ENCODE results near the gene TMEM114. TPM values are rescaled to one million over a fixed set of nuclear protein-coding genes. Genes with fewer than 3 reads are reported as not detected.

Gene TMEM114
- total RNA-seq, 2 donors from 2014 or later: not detected

DNA sequence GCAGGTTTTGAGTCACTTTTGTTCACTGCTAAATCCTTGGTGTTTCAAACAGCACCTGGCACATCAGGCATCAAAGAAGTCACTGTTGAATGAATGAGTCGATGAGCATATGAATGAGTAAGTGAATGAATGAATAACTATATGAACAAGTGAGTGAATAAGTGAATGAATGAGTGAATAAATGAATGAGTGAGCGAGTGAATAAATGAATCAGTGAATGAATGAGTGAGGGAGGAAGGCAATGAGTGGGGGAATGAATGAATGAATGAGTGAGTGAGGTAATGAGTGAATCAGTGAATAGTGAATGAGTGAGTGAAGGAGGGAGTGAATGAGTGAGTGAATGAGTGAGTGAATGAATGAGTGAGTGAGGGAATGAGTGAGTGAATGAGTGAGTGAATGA, 28.8 kb downstream of the TMEM114 start:
- intact Hi-C loops (cut with DNase I, micrococcal nuclease): no loop called here
- no peak for DNase-seq
- no peak for ATAC-seq

DNA sequence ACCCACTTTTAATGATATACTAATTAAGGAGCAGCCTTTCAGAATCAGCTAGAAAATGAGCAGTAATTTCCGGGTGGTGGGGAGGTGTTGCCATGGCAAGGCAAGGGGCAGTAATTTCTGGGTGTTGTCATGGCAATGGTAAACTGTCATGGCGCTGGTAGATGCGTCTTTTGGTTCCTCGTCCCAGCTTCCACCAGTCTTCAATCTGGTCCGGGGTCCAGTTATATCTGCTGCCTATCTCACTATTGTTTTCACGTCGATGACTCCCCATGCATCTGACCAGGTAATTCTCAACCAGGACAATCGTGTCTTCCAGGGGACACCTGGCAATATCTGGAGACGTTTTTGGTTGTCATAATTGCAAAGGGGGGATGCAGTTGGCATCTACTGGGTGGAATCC, 34.9 kb downstream of the TMEM114 start:
- ATAC-seq: no peak
- intact Hi-C loops (cut with DNase I, micrococcal nuclease): no loop called here
- no peak for DNase-seq

DNA sequence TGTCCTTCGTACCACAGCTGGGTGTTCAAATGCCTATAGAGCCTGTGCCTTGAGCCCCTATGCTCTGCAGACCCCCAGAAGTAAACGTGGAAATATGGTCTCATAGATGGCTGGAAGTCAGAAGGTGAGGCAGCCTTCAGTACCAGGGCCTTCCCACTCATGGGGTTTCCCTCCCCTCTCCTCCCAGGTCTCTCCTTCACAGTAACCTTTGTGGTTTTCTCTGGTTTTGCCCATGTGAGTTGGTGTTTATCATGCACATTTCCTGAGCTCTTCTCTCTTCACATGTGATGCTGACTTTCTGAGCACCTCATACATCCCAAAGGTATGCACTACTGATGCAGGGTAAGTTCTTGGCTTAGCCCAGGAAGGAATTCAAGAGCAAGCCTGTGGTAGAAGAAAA, 35.4 kb downstream of the TMEM114 start:
- ATAC-seq (no peak), DNase-seq (no peak)
- intact Hi-C loops (cut with DNase I, micrococcal nuclease): no loop called here

DNA sequence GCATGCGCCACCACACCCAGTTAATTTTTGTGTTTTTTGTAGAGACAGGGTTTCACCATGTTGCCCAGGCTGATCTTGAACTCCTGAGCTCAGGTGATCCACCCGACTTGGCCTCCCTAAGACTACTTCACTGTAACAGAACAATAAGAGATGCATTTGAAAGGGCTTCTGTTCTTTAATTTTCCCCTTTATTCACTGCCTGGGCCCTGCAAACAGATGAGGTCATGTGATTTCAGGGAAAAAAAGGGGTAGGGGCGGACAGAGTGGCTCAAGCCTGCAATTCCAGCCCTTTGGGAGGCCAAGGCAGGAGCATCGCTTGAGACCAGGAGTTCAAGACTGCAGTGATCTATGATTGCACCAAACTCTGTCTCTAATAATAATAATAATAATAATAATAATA, 36.3 kb downstream of the TMEM114 start:
- no peak for ATAC-seq
- no peak for DNase-seq
- intact Hi-C loops (cut with DNase I, micrococcal nuclease): no loop called here

DNA sequence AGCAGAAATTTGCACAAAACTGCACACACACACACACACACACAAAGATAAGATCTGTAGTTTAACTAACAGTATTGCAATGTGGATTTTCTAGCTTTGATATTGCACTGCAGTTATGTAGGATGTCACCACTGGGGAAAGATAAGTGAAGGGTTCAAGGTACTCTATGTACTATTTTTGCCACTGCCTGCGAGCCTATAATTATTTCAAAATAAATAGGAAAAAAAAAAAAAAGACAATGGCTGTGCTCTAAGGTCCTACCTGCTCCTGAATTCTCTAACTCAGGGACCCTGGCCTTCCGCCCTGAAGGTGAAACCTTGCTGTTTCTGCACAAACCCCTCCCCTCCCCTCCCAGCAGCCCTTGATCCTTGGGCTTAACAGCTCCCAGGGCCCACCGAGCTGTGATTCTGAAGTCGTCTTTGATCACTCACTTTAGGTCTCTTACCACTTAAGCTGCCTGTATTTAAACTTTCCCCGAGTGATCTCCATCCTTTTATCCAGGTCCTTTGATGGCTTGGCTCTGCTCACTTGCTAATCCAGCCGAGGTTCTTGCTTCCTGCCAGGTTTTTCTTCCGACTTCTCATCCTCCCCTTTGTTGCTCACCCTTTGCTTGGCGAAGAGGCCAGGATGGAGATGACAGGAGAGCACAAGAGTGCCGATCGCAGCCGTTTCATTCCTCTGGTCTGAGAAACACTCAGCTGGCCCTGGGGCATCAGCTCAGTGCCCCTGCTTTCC, 37.7 kb downstream of the TMEM114 start:
- intact Hi-C loops (cut with DNase I, micrococcal nuclease): no loop called here
- no peak for DNase-seq
- no peak for ATAC-seq

DNA sequence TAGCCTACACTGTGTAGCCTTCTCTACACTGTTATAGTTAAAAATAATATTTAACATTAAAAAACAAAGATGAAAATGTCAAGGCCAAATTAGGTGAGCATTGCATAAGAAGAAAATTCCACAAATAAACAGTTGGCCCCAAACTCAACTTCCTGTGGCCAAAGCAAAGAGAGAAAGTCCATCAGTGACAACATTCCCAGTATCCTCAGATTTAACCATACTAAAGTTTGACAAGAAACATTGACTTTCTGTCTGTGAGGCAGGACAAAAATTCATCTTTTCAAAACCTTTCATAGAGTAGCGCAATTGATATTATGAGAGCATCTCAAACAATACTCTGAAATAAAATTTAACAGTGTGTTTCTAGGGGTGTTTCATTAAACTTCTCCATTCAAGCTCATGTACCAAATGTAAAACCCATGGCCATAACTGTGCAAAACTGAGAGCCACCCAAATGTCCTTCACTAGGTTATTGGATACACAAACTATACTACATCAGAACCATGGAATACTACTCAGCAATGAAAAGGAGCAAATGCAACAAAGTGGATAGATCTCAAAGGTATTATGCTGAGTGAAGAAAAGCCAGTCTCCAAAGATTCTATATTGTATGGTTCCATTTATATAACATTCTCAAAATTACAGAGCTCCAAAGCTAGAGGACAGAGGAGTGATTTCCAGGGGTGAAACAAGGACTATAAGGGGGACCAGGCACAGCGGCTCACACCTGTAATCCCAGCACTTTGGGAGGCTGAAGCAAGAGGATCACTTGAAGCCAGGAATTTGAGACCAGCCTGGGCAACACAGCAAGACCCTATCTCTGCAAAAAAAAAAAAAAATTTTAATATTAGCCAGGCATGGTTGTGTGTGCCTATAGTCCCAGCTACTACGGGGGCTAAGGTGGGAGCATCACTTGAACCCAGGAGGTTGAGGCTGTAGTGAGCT, 38.7 kb downstream of the TMEM114 start:
- intact Hi-C loops (cut with DNase I, micrococcal nuclease): no loop called here
- ATAC-seq: no peak
- no peak for DNase-seq

GRCh38 chr16:8550728-8551387, 39.5 kb downstream of the TMEM114 start:
- ATAC-seq: peak; percentile 33
- no peak for DNase-seq

GRCh38 chr16:8549843-8550412, 40.4 kb downstream of the TMEM114 start:
- ATAC-seq (no peak), DNase-seq (no peak)
- intact Hi-C loops (cut with DNase I, micrococcal nuclease): no loop called here

More at GRCh38 chr16:8550728-8551387, 39.5 kb downstream of the TMEM114 start:
- intact Hi-C loops (cut with DNase I, micrococcal nuclease): no loop called here

DNA sequence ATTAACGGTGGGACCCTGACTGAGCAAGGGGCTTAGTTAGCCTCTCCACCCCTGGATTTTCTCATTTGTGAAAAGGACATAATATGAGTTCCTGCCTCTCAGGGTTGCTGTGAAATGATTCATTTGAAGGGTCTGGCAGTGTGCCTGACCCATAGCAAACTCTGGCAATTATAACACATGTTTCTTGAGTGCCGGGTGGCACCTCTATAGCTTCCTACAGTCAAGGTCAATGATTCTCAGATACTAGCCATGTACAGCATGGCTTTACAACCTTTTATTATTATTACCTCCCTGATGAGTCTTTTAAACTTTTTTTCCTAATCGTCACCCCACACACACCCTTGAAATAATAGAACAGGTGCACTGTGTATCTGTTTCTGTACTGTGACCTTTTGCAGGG, 42.1 kb downstream of the TMEM114 start:
- intact Hi-C loops (cut with DNase I, micrococcal nuclease): no loop called here
- ATAC-seq (peak; percentile 92), DNase-seq (peak; percentile 58 to 66)

DNA sequence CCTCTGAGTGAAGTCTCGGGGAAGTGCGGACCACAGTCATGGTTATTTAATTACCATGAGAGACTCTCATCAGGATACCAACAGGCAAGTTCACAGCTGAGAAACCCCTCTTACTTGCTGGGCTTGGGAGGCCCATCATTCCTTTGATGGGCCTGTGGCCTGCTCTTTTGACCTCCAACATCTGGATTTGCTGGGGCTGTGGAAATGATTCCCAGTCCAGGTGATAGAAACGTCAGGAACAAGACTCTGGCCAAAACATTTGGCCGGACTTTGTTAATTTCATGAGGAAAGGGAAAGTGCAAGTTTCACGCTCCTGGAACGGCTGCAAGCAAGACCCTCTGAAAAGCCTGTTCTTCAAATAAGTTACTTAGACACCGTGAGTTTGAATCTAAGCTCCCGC, 42.5 kb downstream of the TMEM114 start:
- ATAC-seq (peak; percentile 2), DNase-seq (no peak)
- intact Hi-C loops (cut with DNase I, micrococcal nuclease): no loop called here

GRCh38 chr16:8544406-8544805, 45.9 kb downstream of the TMEM114 start:
- intact Hi-C loops (cut with DNase I, micrococcal nuclease): no loop called here
- no peak for ATAC-seq
- no peak for DNase-seq

DNA sequence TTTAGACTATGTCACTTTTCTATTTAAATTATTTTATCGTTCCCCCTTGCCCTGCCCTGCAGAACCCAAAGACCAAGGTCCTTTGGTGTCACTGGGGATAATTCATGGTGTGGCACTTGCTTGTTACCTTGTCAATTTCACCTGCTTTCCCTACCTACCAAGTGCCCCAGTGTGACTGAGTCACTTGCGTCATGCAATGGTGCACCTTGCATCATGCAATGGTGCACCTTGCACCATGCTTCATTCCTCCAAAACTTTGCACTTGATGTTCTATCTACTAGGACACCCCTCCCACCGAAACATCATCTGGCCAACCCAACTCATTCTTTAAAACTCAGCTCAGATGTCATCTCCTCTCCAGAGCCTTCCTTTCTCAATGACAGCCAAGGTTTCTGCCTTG, 47.1 kb downstream of the TMEM114 start:
- intact Hi-C loops (cut with DNase I, micrococcal nuclease): no loop called here
- ATAC-seq: no peak
- no peak for DNase-seq

- DNase-seq (no peak), ATAC-seq (no peak)
- intact Hi-C loops (cut with DNase I, micrococcal nuclease): no loop called here
These were observed 47.9 kb downstream of the TMEM114 start for GRCh38 chr16:8542393-8542792.

- no peak for ATAC-seq
- intact Hi-C loops (cut with DNase I, micrococcal nuclease): no loop called here
- no peak for DNase-seq
These were observed 48.4 kb downstream of the TMEM114 start for GRCh38 chr16:8541868-8542267.

- peak; percentile 94 for ATAC-seq
- intact Hi-C loops (cut with DNase I, micrococcal nuclease): no loop called here
- no peak for DNase-seq
These were observed 52.5 kb downstream of the TMEM114 start for GRCh38 chr16:8537691-8538342.

GRCh38 chr16:8533509-8533908, 56.8 kb downstream of the TMEM114 start:
- no peak for DNase-seq
- intact Hi-C loops (cut with DNase I, micrococcal nuclease): no loop called here

GRCh38 chr16:8530752-8531384, 59.4 kb downstream of the TMEM114 start:
- intact Hi-C loops (cut with DNase I, micrococcal nuclease): no loop called here
- ATAC-seq (no peak), DNase-seq (no peak)

More at GRCh38 chr16:8533509-8533908, 56.8 kb downstream of the TMEM114 start:
- no peak for ATAC-seq

- no peak for DNase-seq
- intact Hi-C loops (cut with DNase I, micrococcal nuclease): no loop called here
- no peak for ATAC-seq
These were observed 61.8 kb downstream of the TMEM114 start for GRCh38 chr16:8528471-8528870.

Data from left colon (tissue), 2 donors.